ENCODE data around the gene EGFR. TPM values are rescaled to one million over a fixed set of nuclear protein-coding genes. Genes with fewer than 3 reads are reported as not detected.

Gene EGFR
- total and polyA plus RNA-seq, 4 experiments from 2014 or later = not detected

GRCh38 chr7:55066524-55066923 lies 47.7 kb downstream of the EGFR start:
- H3K4me1 Mint-ChIP-seq = no peaks in the 10 kb centered on the region
- CTCF ChIA-PET (ENCODE audit: partially characterized antibody) = no interaction called here

GRCh38 chr7:55066938-55067337 lies 48.1 kb downstream of the EGFR start:
- no peak overlapping the region for H3K4me3 Mint-ChIP-seq
- Histone ChIP-seq H3K9me3 (ENCODE audit: control insufficient read depth in 1 of 2, low read length in 2 of 2) (no peaks in the 10 kb centered on the region), H3K4me1 (ENCODE audit: insufficient read depth, low read length) (no peaks in the 10 kb centered on the region), H3K27ac (ENCODE audit: low read depth, low read length) (no peak overlapping the region), H3K4me3 (ENCODE audit: low read length in 2 of 2) (no peak overlapping the region), H3K36me3 (ENCODE audit: insufficient read depth, low read length) (no peaks in the 10 kb centered on the region), H3K27me3 (ENCODE audit: insufficient read depth, low read length) (peaks cover 6% of the 10 kb centered on the region)
- H3K36me3 Mint-ChIP-seq = no peaks in the 10 kb centered on the region
- H3K9me3 Mint-ChIP-seq = peaks cover 0 to 2% (median 0%) of the 10 kb centered on the region in 8 donors
- no peak overlapping the region for H3K27ac Mint-ChIP-seq
- ChIA-PET CTCF (ENCODE audit: partially characterized antibody) (no interaction called here), POLR2A (ENCODE audit: partially characterized antibody) (no interaction called here)
- no peak for DNase-seq
- intact Hi-C loops (cut with micrococcal nuclease) = no loop called here
- H3K27me3 Mint-ChIP-seq = peaks cover 11 to 14% of the 10 kb centered on the region in 2 donors
- no peaks in the 10 kb centered on the region for H3K4me1 Mint-ChIP-seq

More at GRCh38 chr7:55066524-55066923, 47.7 kb downstream of the EGFR start:
- no peak for DNase-seq
- peaks cover 13% of the 10 kb centered on the region in 2 donors for H3K27me3 Mint-ChIP-seq
- POLR2A ChIA-PET (ENCODE audit: partially characterized antibody) = no interaction called here
- intact Hi-C loops (cut with micrococcal nuclease) = no loop called here
- Histone ChIP-seq H3K27me3 (ENCODE audit: insufficient read depth, low read length) (peaks cover 6% of the 10 kb centered on the region), H3K27ac (ENCODE audit: low read depth, low read length) (no peak overlapping the region), H3K9me3 (ENCODE audit: control insufficient read depth in 1 of 2, low read length in 2 of 2) (no peaks in the 10 kb centered on the region), H3K4me3 (ENCODE audit: low read length in 2 of 2) (no peak overlapping the region), H3K4me1 (ENCODE audit: insufficient read depth, low read length) (no peaks in the 10 kb centered on the region), H3K36me3 (ENCODE audit: insufficient read depth, low read length) (no peaks in the 10 kb centered on the region)
- no peak overlapping the region for H3K4me3 Mint-ChIP-seq
- H3K27ac Mint-ChIP-seq = no peak overlapping the region
- H3K9me3 Mint-ChIP-seq = peaks cover 0 to 2% (median 0%) of the 10 kb centered on the region in 8 donors
- no peaks in the 10 kb centered on the region for H3K36me3 Mint-ChIP-seq

GRCh38 chr7:55067748-55068147 lies 48.9 kb downstream of the EGFR start:
- no peak overlapping the region for H3K4me3 ChIP-seq (ENCODE audit: low read length in 2 of 2)
- H3K9me3 ChIP-seq (ENCODE audit: control insufficient read depth in 1 of 2, low read length in 2 of 2) = no peaks in the 10 kb centered on the region
- H3K9me3 Mint-ChIP-seq = peaks cover 0 to 2% (median 0%) of the 10 kb centered on the region in 8 donors
- peaks cover 8 to 12% of the 10 kb centered on the region in 2 donors for H3K27me3 Mint-ChIP-seq
- ChIA-PET POLR2A (ENCODE audit: partially characterized antibody) (no interaction called here), CTCF (ENCODE audit: partially characterized antibody) (no interaction called here)
- no peaks in the 10 kb centered on the region for H3K36me3 Mint-ChIP-seq
- H3K27me3 ChIP-seq (ENCODE audit: insufficient read depth, low read length) = peaks cover 6% of the 10 kb centered on the region
- no peak for DNase-seq
- H3K27ac ChIP-seq (ENCODE audit: low read depth, low read length) = no peak overlapping the region
- no peak overlapping the region for H3K27ac Mint-ChIP-seq
- no peak overlapping the region for H3K4me3 Mint-ChIP-seq
- no peaks in the 10 kb centered on the region for H3K36me3 ChIP-seq (ENCODE audit: insufficient read depth, low read length)
- intact Hi-C loops (cut with micrococcal nuclease) = no loop called here
- H3K4me1 Mint-ChIP-seq = peaks cover 0 to under 1% (median 0%) of the 10 kb centered on the region in 4 donors
- no peaks in the 10 kb centered on the region for H3K4me1 ChIP-seq (ENCODE audit: insufficient read depth, low read length)

- peaks cover 3 to 9% of the 10 kb centered on the region in 2 donors for H3K27me3 Mint-ChIP-seq
- H3K4me1 Mint-ChIP-seq = peaks cover 11 to 15% (median 13%) of the 10 kb centered on the region in 4 donors
- Histone ChIP-seq H3K27me3 (ENCODE audit: insufficient read depth, low read length) (peaks cover 6% of the 10 kb centered on the region), H3K4me3 (ENCODE audit: low read length in 2 of 2) (no peak overlapping the region), H3K9me3 (ENCODE audit: control insufficient read depth in 1 of 2, low read length in 2 of 2) (no peaks in the 10 kb centered on the region), H3K36me3 (ENCODE audit: insufficient read depth, low read length) (no peaks in the 10 kb centered on the region), H3K27ac (ENCODE audit: low read depth, low read length) (no peak overlapping the region), H3K4me1 (ENCODE audit: insufficient read depth, low read length) (peaks cover 14% of the 10 kb centered on the region)
- peaks cover 0 to 2% (median 0%) of the 10 kb centered on the region in 8 donors for H3K9me3 Mint-ChIP-seq
- H3K36me3 Mint-ChIP-seq = no peaks in the 10 kb centered on the region
- no peak overlapping the region for H3K4me3 Mint-ChIP-seq
- intact Hi-C loops (cut with micrococcal nuclease) = no loop called here
- no peak overlapping the region for H3K27ac Mint-ChIP-seq
- ChIA-PET CTCF (ENCODE audit: partially characterized antibody) (no interaction called here), POLR2A (ENCODE audit: partially characterized antibody) (no interaction called here)
- no peak for DNase-seq
These were observed 50.5 kb downstream of the EGFR start for GRCh38 chr7:55069271-55069792.

GRCh38 chr7:55070271-55070743 lies 51.5 kb downstream of the EGFR start:
- Mint-ChIP-seq H3K27me3 (peaks cover 2 to 9% of the 10 kb centered on the region in 2 donors), H3K36me3 (no peaks in the 10 kb centered on the region), H3K27ac (no peak overlapping the region), H3K4me3 (no peak overlapping the region), H3K4me1 (peaks cover 11 to 19% (median 13%) of the 10 kb centered on the region in 4 donors), H3K9me3 (peaks cover 0 to 2% (median 0%) of the 10 kb centered on the region in 8 donors)
- Histone ChIP-seq H3K4me3 (ENCODE audit: low read length in 2 of 2) (no peak overlapping the region), H3K9me3 (ENCODE audit: control insufficient read depth in 1 of 2, low read length in 2 of 2) (no peaks in the 10 kb centered on the region), H3K27me3 (ENCODE audit: insufficient read depth, low read length) (peaks cover 6% of the 10 kb centered on the region), H3K4me1 (ENCODE audit: insufficient read depth, low read length) (peaks cover 21% of the 10 kb centered on the region), H3K36me3 (ENCODE audit: insufficient read depth, low read length) (no peaks in the 10 kb centered on the region), H3K27ac (ENCODE audit: low read depth, low read length) (no peak overlapping the region)
- ChIA-PET CTCF (ENCODE audit: partially characterized antibody) (no interaction called here), POLR2A (ENCODE audit: partially characterized antibody) (no interaction called here)
- intact Hi-C loops (cut with micrococcal nuclease) = no loop called here
- no peak for DNase-seq

- POLR2A ChIA-PET (ENCODE audit: partially characterized antibody) = no interaction called here
- Mint-ChIP-seq H3K4me3 (no peak overlapping the region), H3K36me3 (no peaks in the 10 kb centered on the region), H3K27me3 (peaks cover 2 to 9% of the 10 kb centered on the region in 2 donors), H3K4me1 (peaks cover 11 to 19% (median 13%) of the 10 kb centered on the region in 4 donors), H3K9me3 (peaks cover 0 to 2% (median 0%) of the 10 kb centered on the region in 8 donors), H3K27ac (no peak overlapping the region)
- H3K27ac ChIP-seq (ENCODE audit: low read depth, low read length) = no peak overlapping the region
- intact Hi-C loops (cut with micrococcal nuclease) = no loop called here
- H3K27me3 ChIP-seq (ENCODE audit: insufficient read depth, low read length) = peaks cover 6% of the 10 kb centered on the region
- no peak for DNase-seq
- no peaks in the 10 kb centered on the region for H3K36me3 ChIP-seq (ENCODE audit: insufficient read depth, low read length)
- H3K4me3 ChIP-seq (ENCODE audit: low read length in 2 of 2) = no peak overlapping the region
- CTCF ChIA-PET (ENCODE audit: partially characterized antibody) = no interaction called here
- no peaks in the 10 kb centered on the region for H3K9me3 ChIP-seq (ENCODE audit: control insufficient read depth in 1 of 2, low read length in 2 of 2)
- peaks cover 21% of the 10 kb centered on the region for H3K4me1 ChIP-seq (ENCODE audit: insufficient read depth, low read length)
These were observed 52.0 kb downstream of the EGFR start for GRCh38 chr7:55070854-55071253.

- H3K27me3 ChIP-seq (ENCODE audit: insufficient read depth, low read length) = peaks cover 3% of the 10 kb centered on the region
- CTCF ChIA-PET (ENCODE audit: partially characterized antibody) = interaction anchor here (0.9 kb wide), 1 partner anchor 11 kb away, joined by 3 read pairs; no protein-coding TSS in a partner anchor
- no peaks in the 10 kb centered on the region for H3K36me3 ChIP-seq (ENCODE audit: insufficient read depth, low read length)
- Mint-ChIP-seq H3K27ac (no peak overlapping the region), H3K9me3 (peaks cover 0 to 2% (median 0%) of the 10 kb centered on the region in 8 donors), H3K36me3 (no peaks in the 10 kb centered on the region), H3K27me3 (peaks cover 2 to 9% of the 10 kb centered on the region in 2 donors), H3K4me3 (no peak overlapping the region), H3K4me1 (peaks cover 11 to 19% (median 13%) of the 10 kb centered on the region in 4 donors)
- POLR2A ChIA-PET (ENCODE audit: partially characterized antibody) = no interaction called here
- intact Hi-C loops (cut with micrococcal nuclease) = no loop called here
- no peak overlapping the region for H3K27ac ChIP-seq (ENCODE audit: low read depth, low read length)
- no peak for DNase-seq
- no peak overlapping the region for H3K4me3 ChIP-seq (ENCODE audit: low read length in 2 of 2)
- peaks cover 21% of the 10 kb centered on the region for H3K4me1 ChIP-seq (ENCODE audit: insufficient read depth, low read length)
- no peaks in the 10 kb centered on the region for H3K9me3 ChIP-seq (ENCODE audit: control insufficient read depth in 1 of 2, low read length in 2 of 2)
These were observed 52.8 kb downstream of the EGFR start for GRCh38 chr7:55071411-55072175.

All from CD4-positive, alpha-beta memory T cell (primary cell).